GM18511 (cell line): ENCODE data around the gene LARGE1.
"Not testable (repeated sequence)": the region's sequence is repeated elsewhere in the genome, so short reads cannot be mapped to it uniquely, and the experiment has no call there.

Experiments
- ATAC-seq: cut with Tn5 transposase; IDR thresholded peaks from one replicate; pipeline ENCODE4 v1.9.1; 2021; ENCODE audit warnings: mild to moderate bottlenecking, moderate library complexity; ENCODE audit not compliant: unreplicated experiment

The LARGE1 gene

DNA sequence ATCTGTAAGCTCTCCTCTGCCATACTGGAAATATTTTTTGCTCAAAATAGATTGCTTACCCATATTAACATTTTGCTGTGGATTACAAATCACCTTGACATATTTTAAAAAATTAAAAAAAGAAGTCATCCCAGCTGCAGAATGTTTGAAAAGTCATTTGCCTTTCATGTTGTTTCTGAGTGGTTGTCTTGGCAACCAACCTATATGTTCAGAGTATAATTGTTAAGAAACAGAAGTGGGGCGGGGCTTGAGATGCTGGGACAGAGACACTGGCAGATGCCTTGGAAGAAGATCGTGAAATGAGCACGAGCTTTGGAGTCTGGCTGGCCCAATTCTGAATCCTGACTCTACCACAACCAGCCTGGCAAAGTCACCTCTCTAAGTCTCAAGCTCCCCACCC lies 348.2 kb downstream of the LARGE1 start:
- ATAC-seq = no peak

DNA sequence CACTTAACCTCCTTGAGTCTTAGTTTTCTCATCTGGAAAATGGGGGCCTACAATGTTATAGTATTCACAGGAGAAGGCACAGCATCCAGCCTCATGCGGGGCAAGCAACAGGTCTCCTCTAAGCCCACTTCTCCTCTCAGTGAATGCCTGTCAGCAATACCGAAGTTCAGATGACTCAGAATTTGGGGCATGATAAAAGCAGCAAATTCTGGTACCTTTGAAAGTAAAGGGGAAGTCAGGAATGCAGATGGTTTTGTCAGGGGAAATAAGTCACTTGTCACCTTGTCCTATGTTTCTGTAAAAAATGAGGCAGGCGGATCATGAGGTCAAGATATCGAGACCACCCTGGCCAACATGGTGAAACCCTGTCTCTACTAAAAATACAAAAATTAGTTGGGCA lies 350.2 kb downstream of the LARGE1 start:
- no peak for ATAC-seq

DNA sequence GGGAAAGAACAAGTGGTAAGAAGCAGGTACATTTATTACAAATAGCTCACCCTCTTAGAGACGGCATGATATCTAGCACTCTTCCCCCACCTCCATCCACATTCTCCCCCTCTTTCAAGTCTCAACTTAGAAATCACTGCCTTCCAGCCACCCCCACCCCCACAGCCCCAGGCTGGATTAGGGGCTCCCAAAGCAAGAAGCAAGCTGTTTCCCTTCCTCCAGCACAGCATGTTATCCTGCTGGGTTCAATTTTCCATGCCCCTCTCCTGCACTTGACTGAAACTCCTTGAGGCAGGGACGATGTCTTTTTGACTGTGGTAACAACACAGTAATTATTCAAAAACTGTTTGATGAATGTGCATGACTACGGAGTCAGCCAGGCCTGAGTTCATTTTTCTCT lies 350.7 kb downstream of the LARGE1 start:
- no peak for ATAC-seq

DNA sequence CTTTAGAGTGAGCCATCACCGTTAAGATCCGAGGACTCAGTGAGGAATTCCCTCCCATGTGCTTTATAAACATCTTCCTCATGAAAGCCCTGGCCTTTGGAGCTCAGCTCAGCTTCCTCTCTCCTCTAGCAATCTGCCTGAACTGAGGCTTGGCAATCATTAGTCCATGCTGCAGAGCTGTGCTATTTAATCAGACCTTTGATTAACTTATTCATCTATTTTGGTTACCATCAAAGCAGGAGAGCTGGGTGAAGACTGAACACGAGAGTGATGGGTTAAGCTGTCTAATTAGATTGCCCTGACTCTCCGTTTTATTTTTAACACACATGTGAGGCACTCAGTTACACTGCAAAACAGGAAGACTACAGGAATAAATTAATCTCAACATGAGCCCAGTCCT lies 351.3 kb downstream of the LARGE1 start:
- no peak for ATAC-seq

DNA sequence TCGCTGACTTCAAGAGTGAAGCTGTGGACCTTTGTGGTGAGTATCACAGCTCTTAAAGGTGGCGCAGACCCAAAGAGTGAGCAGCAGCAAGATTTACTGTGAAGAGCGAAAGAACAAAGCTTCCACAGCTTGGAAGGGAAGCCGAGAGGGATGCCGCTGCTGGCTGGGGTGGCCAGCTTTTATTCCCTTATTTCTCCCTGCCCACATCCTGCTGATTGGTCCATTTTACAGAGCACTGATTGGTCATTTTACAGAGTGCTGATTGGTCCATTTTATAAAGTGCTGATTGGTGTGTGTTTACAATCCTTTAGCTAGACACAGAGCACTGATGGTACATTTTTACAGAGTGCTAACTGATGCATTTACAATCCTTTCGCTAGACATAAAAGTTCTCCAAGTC lies 353.8 kb downstream of the LARGE1 start:
- not testable (repeated sequence) for ATAC-seq

DNA sequence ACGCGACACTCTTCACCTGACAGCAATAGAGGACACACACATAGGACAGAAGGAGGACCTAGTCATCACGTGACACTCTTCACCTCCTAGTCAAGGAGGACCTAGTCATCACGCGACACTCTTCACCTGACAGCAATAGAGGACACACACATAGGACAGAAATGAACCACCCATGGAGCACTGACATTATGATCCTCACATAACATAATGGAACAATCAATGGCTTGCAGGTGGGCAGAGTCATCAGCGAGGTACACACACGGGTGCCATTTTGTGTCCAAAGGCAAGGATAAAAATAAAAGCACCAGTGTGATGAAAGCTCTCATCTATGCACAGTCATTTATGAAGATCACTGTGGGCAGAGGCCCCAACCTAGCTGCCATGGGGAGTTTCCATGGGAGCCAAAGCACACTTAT lies 354.7 kb downstream of the LARGE1 start:
- no peak for ATAC-seq

DNA sequence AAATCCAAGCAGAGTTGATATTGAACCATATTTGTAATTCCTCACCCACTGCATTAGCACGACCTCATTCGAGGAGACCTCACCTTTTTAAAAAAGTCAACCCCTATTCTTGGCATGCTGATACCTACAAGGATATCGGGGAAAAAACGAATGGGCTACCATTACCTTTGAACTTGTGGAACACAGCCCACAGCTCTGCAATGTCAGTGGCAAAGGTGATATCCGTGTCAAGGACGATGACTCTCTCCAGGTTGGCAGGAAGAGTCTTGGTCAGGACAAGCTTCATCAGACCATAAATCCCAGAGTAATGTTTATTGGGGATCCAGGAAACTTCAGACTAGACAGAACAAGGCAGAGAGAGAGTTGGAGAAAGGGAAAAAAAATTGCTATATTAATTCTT lies 355.6 kb downstream of the LARGE1 start:
- ATAC-seq = no peak

DNA sequence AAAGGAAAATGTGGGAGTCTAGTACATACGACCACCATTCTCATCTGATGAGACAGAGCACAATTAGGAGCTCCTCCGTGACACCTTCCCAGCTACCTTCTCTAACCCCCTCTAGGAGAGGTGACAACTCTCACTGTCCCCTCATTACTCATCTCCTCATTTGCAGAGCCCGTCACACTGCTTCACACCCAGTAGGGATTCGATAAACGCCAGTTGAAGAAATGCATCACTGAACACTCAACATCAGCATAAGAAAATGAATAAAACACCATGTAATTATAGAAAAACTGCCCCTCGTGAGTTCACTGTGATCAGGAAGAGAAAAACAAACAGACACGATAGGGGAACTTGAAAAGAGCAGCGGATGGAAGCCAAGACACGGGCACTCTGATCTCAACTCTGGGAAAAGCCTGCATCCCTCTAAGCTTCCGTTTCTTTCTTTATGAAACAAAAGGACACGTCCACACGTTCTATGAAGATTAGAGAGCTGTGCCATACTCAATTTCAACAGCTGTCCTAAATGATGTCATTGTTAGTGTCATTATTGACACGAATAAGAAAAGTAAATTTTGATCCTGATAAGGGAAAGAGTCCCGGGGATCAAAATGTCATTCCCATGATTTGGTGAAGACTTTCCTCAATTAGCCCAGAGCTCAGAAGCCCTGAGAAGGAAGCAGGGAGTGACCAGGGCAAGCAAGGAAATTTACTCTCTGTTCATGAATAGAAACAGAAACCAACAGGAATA lies 356.9 kb downstream of the LARGE1 start:
- ATAC-seq = no peak

DNA sequence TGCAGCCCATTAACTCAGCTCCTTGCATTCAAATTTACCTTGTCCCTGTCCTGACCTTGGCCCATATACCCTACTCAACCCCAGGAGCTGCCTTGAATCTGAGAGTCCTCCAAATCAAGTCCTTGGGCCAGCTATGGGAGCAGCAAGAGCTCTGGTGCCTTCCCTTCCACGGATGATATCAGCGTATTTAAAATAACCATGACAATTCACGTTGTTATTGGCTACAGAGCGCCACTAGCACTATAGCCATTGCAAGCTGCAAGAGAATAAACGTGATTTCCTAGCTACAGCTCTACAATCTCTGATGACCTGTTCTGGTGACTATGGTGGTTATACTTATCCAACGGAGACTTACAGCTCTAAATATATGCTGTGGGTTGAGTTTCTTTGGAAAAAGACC lies 357.8 kb downstream of the LARGE1 start:
- ATAC-seq = no peak

DNA sequence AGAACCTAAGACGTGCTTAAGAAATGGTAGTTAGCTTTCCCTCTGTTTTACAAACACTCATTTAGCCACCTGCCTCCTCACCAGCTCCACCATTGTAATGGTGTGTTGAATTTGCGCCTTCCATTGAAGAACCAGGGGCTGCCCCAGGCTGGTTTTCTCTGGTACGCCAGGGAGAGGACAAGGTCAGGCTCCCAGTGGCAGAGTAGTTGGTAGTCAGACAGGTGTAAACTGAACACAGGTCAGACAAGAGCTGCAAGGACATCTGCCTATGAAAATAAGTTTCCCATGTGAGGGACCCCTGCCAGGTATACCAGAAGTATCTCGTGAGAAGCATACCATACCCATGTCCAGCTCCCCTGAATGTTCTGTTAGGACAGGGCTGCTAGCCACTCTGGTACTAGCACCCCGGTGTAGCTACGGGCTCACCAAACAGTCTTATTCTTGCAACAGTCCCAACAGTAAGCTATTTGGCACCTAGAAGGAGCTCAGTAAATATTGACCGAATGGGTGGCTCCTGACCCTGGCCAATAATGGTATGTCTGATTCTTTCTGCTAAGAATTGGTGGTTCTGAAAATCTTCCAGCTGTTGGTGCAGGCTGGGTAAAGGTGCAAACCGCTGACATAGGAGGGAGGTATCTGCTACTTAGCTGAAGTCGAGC lies 359.0 kb downstream of the LARGE1 start:
- ATAC-seq = no peak

DNA sequence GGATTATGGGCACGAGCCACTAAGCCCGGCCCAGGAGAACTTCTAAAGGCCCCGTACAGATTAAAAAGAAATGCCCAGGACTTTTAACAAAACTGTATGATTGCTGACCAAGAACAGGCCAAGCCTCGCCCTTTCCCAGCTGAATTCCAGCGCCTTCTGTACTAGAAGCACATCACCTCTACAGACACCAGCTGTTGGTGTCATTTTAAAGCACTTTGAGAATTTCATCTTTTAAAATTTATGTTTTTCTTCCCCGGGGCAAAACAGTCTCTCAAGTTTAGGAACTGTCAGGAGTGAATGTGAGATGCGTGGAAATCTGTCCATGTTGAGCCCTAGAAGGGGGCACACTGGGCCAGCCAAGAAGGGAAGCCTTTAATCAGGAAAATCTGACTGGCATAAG lies 362.4 kb downstream of the LARGE1 start:
- no peak for ATAC-seq

DNA sequence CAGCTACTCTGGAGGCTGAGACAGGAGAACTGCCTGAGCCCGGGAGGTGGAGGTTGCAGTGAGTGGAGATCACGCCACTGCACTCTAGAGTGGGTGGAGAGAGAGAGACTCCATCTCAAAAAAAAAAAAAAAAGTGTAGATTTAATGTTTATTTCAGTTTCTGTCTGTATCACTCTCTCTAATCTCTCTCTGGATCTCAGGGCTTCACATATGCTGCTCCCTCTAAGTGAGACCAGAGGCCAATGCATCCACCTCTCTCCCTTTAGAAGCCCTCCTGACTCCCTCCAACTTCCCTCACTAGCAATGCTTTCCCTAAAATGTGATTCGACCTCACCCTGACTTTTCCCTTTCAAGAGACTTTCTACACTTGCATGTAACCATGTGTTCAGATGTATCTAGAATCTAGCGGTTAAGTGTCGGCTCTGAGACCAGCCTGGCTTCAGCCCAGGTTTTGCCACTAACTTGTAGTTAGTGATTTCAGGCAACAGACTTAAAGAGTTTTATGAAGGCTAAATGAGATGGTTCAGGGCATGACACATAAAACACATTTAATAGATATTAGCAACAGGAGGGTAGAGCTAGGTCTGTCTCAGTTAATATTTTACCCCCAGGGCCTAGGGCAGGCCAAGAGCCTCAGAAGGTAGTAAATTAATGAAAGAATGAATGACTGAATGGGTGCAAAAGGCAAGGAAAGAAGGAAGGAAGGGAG lies 364.3 kb downstream of the LARGE1 start:
- ATAC-seq = no peak

DNA sequence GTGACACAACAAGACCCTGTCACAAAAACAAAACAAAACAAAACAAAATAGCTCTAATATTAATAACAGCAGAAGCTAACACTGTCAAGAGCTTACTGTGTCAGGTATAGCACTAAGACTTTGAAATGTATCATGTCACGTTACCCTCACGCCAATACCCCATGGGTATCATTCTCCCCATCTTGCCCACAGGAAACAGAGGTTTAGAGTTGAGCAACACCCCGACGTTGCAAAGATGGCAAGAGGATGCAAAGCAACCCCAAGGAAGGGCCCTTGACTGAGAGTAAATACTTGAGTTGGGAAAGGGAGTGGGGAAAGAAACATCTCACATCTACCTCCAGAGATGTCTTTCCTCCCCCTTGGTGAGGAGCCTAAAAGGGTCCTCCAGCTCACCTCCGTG lies 366.8 kb downstream of the LARGE1 start:
- ATAC-seq = no peak

DNA sequence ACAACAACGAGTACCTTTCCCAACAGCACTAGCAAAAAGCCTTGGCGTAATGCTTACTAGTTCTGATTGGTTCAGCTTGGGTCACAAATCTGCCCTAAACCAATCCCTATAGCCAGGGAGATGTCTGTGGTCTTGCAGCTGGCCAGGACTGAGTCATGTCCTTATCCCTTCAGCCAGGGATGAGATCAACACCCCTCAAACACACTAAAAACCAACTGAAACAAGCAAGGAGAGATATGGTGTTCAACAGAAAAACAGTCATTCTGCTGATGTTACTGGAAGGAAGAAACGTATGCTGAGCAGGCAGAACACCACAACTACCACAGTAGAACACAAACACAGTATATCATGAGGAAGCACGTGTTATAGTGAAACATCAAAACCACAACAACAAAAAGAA lies 375.6 kb downstream of the LARGE1 start:
- ATAC-seq = no peak

DNA sequence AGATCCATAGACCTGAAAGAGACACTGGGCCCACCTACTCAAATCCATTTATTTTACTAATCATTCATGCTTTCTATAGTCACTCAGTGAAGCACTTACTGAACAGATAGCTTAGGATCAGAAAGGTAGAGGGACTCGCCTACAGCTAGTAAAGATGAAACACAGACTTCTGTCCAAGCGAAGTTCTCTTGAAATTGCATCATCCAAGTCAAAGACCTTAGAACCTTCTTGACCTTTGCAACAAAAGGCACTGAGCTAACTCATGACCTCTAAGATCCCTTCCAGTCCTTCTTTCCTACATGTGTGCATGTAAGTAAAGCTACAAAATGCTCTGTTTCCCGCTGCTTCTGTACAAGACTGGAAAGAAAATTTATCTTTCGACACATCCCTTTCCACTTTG lies 377.6 kb downstream of the LARGE1 start:
- ATAC-seq = no peak

DNA sequence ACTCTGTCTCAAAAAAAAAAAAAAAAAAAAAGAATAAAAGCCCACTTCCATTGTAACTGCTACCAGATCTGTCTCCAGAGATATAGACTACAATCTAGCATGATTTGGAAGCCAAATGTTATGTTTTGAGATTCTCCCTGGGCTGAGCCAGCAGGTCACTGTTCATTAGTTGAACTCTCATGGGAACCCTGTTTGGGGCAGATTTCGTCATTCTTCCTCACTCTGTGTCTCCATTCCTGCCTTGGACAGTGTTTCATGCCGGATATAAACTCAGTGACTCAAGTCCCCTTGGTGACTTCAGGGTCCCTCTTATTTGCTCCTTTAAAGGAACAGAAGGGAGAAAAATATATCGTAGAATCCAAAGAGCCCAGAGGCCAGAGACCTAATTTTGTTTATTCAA lies 378.1 kb downstream of the LARGE1 start:
- no peak for ATAC-seq

DNA sequence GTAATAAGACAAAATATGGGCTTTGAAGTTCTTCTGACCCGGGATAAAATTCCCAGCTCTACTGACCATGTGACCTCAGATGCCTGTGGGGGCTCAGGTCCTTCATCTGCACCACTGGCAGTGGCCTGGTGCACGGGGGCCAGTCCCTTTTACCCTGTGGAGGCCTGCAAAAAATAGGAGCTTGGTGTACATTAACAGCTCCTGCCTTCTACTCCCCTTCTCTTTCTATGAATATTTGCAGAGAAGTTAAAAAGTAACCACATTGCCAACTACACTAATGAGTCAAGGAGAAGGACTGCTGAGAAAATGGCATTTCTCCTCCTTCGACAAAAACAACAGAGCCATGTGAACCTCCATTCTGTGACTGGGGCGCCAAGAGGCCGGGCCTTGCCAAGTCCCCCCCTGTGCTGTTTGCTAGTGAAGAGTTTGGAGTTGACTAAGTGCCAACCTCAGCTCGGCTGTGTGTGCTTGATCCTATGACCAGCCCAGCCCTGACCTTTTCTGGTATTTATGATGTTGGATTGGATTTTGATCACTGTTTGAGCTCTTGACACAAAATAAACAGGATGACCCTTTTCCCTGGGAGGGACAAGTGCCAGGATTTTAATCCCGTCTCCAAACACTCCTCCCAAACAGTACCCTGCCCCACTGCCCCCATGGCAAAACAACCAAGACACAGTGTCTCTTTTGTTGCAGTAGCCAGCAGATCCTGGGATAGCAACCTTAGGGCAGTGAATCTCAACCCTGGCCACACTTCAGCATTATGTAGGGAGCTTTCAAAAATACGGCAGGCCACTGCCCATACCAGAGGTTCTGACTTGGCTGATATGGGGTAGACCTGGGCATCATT lies 380.1 kb downstream of the LARGE1 start:
- no peak for ATAC-seq

DNA sequence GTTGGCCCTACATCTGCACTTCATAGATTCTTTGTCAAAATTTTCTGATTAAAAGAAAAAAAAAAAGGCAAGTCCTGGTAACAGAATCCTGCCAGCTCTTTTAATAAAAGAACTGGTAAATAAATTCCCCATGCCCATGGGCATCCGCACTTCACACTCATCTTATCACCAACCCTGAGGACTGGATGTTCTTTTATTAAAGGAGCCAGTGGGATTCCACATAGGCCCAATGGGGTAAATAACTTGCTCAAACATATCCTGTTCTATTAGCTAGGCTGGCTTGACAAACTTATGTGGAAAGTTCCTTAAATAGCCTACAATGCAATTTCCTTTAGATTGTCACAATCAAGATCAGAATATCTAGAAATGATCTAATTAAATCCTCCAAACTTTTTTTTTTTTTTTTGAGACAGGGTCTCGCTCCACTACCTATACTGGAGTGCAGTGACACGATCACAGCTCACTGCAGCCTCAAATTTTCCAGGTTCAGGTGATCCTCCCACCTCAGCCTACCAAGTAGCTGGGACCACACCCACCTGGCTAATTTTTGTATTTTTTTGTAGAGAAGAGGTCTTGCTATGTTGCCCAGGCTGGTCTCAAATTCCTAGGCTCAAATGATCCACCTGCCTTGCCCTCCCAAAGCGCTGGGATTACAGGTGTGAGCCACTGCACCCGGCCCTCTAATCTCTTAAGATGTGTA lies 380.9 kb downstream of the LARGE1 start:
- ATAC-seq = no peak

DNA sequence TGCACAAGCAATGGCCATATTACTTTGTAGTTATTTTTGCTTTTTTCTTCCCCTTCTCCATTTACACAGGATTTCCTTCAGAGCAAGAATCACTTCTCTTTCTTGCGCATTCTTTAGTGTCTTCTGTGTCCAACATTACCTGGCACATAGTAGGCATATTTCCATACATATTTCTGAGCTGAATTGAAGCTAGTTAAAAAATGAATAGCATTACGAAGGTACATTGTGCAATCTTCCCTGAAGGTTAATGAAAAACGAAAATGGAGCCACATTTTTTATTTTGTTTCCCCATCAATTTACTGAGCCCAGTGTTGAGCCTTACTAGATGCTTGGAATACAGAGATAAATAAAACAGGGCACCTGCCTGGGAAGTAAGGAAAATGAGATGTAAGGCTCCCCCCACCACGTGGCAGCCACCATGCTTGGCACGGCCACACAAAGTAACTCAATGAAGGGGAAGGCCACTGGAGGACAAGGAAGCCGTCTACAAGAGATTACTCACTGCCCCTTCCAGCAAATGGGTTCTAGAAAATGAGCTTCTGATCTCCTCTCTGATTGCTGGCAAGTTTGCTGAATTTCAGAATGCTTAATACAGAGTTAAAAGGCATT lies 381.9 kb downstream of the LARGE1 start:
- ATAC-seq = no peak

DNA sequence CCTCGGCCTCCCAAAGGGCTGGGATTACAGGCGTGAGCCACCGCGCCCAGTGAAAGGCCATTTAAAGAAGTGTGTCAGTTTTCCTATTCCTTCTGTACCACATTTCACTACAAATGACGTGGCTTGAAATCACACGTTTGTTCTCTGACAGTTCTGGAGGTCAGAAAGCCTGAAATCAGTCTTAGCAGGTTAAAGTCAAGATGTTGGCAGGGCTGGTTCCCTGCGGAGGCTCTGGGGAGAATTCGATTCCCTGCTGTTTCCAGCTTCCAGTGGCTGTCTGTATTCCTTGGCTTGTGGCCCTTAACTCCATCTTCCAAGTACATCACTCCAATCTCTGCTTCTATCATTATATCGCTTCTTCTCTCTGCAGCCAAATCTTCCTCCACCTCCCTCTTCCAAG lies 383.2 kb downstream of the LARGE1 start:
- no peak for ATAC-seq
